Bronchial epithelial cell (primary cell): ENCODE data around the gene ARHGDIG. TPM values are rescaled to one million over a fixed set of nuclear protein-coding genes. Genes with fewer than 3 reads are reported as not detected.

ENCODE experiments used
- DNase-seq: peaks from one replicate; pipeline ENCODE4 v3.0.0-alpha.2; 2010; ENCODE audit warnings: low read depth
- FAIRE-seq: peaks from 2 replicates; lab custom pipeline; 2011; peaks lifted over from hg19 to GRCh38; lab: Jason Lieb, UNC
- H3K27me3 ChIP-seq: 2 replicates; pipeline ENCODE4 v1.5.1; 2011; ENCODE audit warnings: low read length; ENCODE audit not compliant: control insufficient read depth, insufficient read depth
- H3K36me3 ChIP-seq: 2 replicates; pipeline ENCODE4 v1.5.1; 2011; ENCODE audit warnings: low read length; ENCODE audit not compliant: control insufficient read depth, insufficient read depth
- H3K4me3 ChIP-seq: 2 replicates; pipeline ENCODE4 v1.5.1; 2011; ENCODE audit warnings: mild to moderate bottlenecking, low read depth, low read length, control low read depth
- total RNA-seq: library from RNA; depleted of rRNA; stranded (reverse); fragments of >200 nt; gene quantifications from 2 replicates; pipeline ENCODE4 v1.2.1, GENCODE V29; 2014
- TF ChIP-seq, protein P1 (sequence below): IDR thresholded peaks from 2 replicates; pipeline ENCODE4 v1.5.1; 2011; ENCODE audit warnings: mild to moderate bottlenecking, moderate library complexity, low read length, control low read depth, inconsistent platforms; ENCODE audit not compliant: insufficient read depth, severe bottlenecking

The ARHGDIG gene
- total RNA-seq, 1 donor from 2014 or later: not detected

DNA sequence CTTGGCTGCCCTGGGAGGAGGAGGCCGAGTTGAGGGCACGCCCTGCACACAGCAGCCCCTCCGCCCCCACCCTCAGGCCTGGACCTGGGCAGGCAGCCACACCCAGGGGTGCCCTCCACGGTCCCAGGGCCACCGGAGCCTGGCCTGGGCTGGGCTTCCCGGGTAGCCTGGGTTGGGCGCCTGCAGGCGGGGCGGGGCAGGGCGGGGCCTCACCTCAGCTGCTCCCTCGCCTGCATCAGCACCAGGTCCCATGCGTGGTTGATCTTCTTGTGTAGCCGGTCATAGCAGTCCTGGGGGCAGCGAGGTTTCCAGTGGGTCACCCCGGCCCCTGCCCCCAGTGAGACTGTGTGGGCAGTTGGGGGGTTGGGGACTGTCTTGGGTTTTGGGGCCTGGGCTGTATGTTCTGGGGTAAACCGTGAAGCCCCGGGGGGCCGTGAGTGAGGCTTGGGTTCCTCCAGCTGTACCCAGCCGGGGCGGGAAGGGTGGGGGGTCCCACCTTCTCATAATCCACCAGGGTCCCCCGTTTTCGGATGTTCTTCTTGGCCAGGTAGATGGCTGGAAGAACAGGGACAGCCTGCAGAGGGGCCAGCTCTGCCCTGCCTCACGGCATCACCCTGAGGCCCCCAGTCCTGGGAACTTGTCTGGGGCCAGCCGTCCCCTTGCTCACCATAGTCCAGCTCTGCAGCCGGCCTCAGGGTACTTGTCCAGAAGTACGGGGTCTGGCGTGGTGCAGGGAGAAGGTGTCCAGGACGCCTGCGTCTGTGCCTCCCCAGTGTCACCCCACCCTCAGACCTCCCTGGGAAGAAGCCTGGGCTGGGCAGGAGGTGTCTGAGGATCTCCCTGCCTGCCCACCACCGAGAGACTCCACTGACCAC lies 6.6 kb upstream of the ARHGDIG start:
- H3K36me3 ChIP-seq: no peaks in the 10 kb centered on the region
- no peak for FAIRE-seq
- H3K27me3 ChIP-seq: peaks cover 14% of the 10 kb centered on the region
- TF ChIP-seq, protein P1, sequence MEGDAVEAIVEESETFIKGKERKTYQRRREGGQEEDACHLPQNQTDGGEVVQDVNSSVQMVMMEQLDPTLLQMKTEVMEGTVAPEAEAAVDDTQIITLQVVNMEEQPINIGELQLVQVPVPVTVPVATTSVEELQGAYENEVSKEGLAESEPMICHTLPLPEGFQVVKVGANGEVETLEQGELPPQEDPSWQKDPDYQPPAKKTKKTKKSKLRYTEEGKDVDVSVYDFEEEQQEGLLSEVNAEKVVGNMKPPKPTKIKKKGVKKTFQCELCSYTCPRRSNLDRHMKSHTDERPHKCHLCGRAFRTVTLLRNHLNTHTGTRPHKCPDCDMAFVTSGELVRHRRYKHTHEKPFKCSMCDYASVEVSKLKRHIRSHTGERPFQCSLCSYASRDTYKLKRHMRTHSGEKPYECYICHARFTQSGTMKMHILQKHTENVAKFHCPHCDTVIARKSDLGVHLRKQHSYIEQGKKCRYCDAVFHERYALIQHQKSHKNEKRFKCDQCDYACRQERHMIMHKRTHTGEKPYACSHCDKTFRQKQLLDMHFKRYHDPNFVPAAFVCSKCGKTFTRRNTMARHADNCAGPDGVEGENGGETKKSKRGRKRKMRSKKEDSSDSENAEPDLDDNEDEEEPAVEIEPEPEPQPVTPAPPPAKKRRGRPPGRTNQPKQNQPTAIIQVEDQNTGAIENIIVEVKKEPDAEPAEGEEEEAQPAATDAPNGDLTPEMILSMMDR: no peak
- H3K4me3 ChIP-seq: no peak overlapping the region
- no peak for DNase-seq

DNA sequence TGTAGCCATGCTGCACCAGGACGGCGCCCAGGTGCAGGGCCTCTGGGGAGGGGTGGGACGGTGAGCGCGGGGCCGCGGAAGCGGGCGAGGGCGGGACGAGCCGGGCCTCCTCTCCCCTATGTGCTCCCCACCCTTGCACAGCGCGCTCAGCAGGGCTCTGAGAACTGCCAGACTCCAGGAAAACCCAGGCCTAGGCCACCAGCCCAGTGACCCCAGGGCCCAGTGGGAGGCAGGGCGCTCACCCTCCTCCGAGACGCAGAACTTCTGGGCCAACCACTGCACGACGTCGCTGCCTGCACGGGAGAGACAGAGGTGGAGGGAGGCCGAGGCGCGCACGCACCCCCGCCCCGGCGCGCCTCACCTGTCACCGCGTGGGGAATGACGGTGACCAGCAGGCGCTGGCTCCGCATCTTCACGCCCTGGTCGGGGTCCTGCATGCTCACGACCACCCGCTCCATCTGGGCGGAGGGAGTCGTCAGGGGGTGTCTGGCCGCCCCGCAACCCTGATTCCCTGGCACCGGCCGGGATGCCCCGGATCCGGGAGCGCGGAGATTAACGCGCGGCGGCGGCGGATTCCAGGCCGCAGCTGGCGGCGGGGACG lies 5.2 kb upstream of the ARHGDIG start:
- FAIRE-seq (no peak), DNase-seq (no peak)
- H3K36me3 ChIP-seq: no peaks in the 10 kb centered on the region
- peak overlapping the region; percentile 29 for H3K4me3 ChIP-seq
- TF ChIP-seq, protein P1: no peak
- peaks cover 16% of the 10 kb centered on the region for H3K27me3 ChIP-seq

DNA sequence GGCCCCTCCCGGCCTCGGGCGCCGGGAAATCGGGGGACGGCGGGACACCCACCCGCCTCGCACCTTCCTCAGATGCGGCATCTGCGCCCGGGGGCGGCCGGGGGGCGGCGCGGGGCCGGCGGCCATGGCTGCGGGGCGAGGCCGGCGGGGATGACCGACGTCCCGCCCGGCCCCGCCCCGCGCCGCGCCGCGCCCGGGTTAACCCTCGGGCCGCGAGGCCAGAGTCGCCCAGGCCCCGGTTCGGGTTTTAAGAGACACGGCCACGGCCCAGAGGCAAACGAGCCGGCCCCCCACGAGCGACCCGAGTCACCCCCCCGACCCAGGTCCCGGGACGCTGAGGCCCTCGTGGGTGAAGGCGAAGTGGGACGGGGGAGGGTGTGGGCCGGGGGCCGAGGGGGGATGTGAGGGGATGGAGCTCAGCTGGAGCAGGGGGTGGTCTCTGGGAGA lies 4.6 kb upstream of the ARHGDIG start, which contains the start of gene RGS11:
TSS of gene RGS11 (minus strand) at position 159 of the 447 bp plus-strand sequence. CDS start at position 126, 33 bp downstream.
- DNase-seq: no peak
- FAIRE-seq: no peak
- TF ChIP-seq, protein P1: no peak
- peaks cover 18% of the 10 kb centered on the region for H3K27me3 ChIP-seq
- no peaks in the 10 kb centered on the region for H3K36me3 ChIP-seq
- H3K4me3 ChIP-seq: peak within 1 kb of the TSS; percentile 29

DNA sequence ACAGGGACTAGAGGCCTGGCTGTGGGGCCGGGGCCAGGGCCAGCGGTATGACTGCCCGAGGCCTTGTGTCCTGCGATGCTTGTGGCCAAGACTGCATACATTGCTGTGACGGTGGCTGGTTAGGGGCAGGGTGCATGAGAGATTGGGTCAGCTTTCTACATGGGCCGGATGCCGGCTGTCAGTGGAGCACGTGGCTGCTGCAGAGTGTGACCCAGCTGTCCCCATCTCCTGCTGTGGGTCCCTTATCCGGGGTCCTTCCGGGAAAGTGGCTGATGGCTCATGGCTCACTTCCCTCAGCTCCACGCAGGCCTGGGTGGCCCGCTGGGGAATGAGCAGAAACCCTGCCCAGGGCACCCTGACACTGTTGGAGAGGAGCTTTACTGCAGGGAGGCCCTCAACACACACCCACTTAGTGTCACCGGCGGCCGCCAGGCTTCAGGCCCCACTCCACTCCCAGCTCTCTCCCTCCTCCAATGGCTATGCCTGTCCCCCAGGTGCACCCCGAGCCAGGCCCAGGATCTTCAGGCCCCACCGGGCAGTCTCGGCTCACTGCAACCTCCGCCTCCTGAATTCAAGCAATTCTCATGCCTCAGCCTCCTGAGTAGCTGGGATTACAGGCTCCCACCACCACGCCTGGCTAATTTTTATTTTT lies 3.8 kb upstream of the ARHGDIG start:
- TF ChIP-seq, protein P1: no peak
- DNase-seq (no peak), FAIRE-seq (no peak)
- Histone ChIP-seq H3K4me3 (no peak overlapping the region), H3K27me3 (peaks cover 24% of the 10 kb centered on the region), H3K36me3 (no peaks in the 10 kb centered on the region)

DNA sequence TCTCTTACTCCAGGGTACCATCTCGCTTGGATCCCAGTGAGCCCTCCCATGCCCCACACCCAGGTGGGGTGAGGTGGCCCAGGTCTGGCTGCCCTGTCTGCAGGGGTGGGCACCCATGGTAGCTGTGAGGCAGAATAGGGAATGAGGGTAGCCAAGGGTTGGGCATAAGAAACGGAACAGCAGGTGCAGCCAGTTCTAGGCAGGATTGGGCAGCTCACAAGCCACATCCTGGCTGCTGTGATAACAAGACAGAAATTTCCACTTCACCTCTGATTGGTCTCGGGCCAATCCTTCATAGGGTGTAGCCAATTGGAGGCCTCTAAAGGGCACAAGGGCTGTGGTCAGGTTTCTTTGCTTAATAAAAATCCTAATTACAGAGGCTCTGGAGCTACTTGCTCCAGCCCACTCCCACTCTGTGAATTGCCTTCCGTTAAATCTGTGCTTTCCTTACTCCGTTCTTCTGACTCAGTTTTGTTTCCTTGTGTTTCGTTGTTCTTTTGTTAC lies 1.5 kb upstream of the ARHGDIG start:
- peaks cover 26% of the 10 kb centered on the region for H3K27me3 ChIP-seq

More for the DNA sequence above, 1.5 kb upstream of the ARHGDIG start:
- FAIRE-seq (peak; percentile 23), DNase-seq (peak; percentile 79)
- TF ChIP-seq, protein P1: no peak
- no peak overlapping the region for H3K4me3 ChIP-seq
- no peaks in the 10 kb centered on the region for H3K36me3 ChIP-seq
